Myocyte (in vitro differentiated cells): ENCODE results near the gene UBAP1L. TPM values are rescaled to one million over a fixed set of nuclear protein-coding genes. Genes with fewer than 3 reads are reported as not detected.
"Not testable (repeated sequence)": the region's sequence is repeated elsewhere in the genome, so short reads cannot be mapped to it uniquely, and the experiment has no call there.

ENCODE experiments used
- DNase-seq: peaks from one replicate; pipeline ENCODE4 v3.0.0-alpha.2; 2012; ENCODE audit warnings: low read depth
- polyA plus RNA-seq: library from polyadenylated mRNA; unstranded; fragments of >200 nt; gene quantifications from one replicate; pipeline ENCODE4 v1.2.1, GENCODE V29; 2012; ENCODE audit warnings: missing spikeins
- total RNA-seq: library from RNA; depleted of rRNA; stranded (reverse); fragments of >200 nt; gene quantifications from 2 replicates; pipeline ENCODE4 v1.2.3, GENCODE V29; 2014

The UBAP1L gene
- 0.88 and 1.6 TPM in 2 replicates for total RNA-seq
- 1.6 TPM for polyA plus RNA-seq

GRCh38 chr15:65115086-65115485 is at the start of gene UBAP1L:
Gene UBAP1L, minus strand, starts transcription at chr15:65115200. Its CDS starts 8,985 bp downstream, at chr15:65106215.
- DNase-seq, result peak; percentile 51

GRCh38 chr15:65164139-65164538 is 49.1 kb upstream of the UBAP1L start:
- DNase-seq, result no peak

- peak; percentile 49 for DNase-seq
These were observed 48.0 kb upstream of the UBAP1L start for GRCh38 chr15:65163041-65163440.

GRCh38 chr15:65156692-65157091 is 41.7 kb upstream of the UBAP1L start:
- no peak for DNase-seq

GRCh38 chr15:65154720-65155119 is 39.7 kb upstream of the UBAP1L start:
- no peak for DNase-seq

- DNase-seq, result no peak
These were observed 32.9 kb upstream of the UBAP1L start for GRCh38 chr15:65147902-65148301.

GRCh38 chr15:65146438-65146837 is 31.4 kb upstream of the UBAP1L start:
- peak; percentile 46 for DNase-seq

GRCh38 chr15:65138631-65139030 is 23.6 kb upstream of the UBAP1L start:
- DNase-seq, result not testable (repeated sequence)

GRCh38 chr15:65137893-65138292 is 22.9 kb upstream of the UBAP1L start:
- DNase-seq, result not testable (repeated sequence)

GRCh38 chr15:65137089-65137488 is 22.1 kb upstream of the UBAP1L start:
- DNase-seq, result not testable (repeated sequence)

- no peak for DNase-seq
These were observed 19.5 kb upstream of the UBAP1L start for GRCh38 chr15:65134538-65134937.

- DNase-seq, result peak; percentile 92
These were observed 18.7 kb upstream of the UBAP1L start, which contains the start of gene PDCD7 for GRCh38 chr15:65133548-65134200. Gene PDCD7, minus strand, starts transcription at chr15:65133808. Its CDS starts 27 bp downstream, at chr15:65133781.

- DNase-seq, result peak; percentile 52
These were observed 18.0 kb upstream of the UBAP1L start for GRCh38 chr15:65132878-65133547.

- DNase-seq, result no peak
These were observed 15.9 kb upstream of the UBAP1L start for GRCh38 chr15:65130941-65131340.

- DNase-seq, result peak; percentile 40
These were observed 542 bp upstream of the UBAP1L start for GRCh38 chr15:65115542-65115941.

GRCh38 chr15:65110676-65111292 is 4.2 kb downstream of the UBAP1L start:
- no peak for DNase-seq

- DNase-seq, result no peak
These were observed 8.9 kb downstream of the UBAP1L start for GRCh38 chr15:65106011-65106590.

- DNase-seq, result no peak
These were observed 10.0 kb downstream of the UBAP1L start for GRCh38 chr15:65105038-65105437.

GRCh38 chr15:65102912-65103311 is 12.1 kb downstream of the UBAP1L start:
- no peak for DNase-seq

- no peak for DNase-seq
These were observed 12.9 kb downstream of the UBAP1L start for GRCh38 chr15:65101891-65102708.

- DNase-seq, result peak; percentile 33
These were observed 13.5 kb downstream of the UBAP1L start for GRCh38 chr15:65101411-65101890.
